Endodermal cell (in vitro differentiated cells): ENCODE measurements around the gene LRRC7. TPM values are rescaled to one million over a fixed set of nuclear protein-coding genes. Genes with fewer than 3 reads are reported as not detected.

ENCODE experiments used
- DNase-seq: peaks from one replicate; pipeline ENCODE4 v3.0.0-alpha.2; 2017
- H3K27ac ChIP-seq: 2 replicates; pipeline ENCODE4 v1.5.1; 2013; ENCODE audit warnings: mild to moderate bottlenecking, low read depth, low read length, moderate library complexity
- H3K27me3 ChIP-seq: 2 replicates; pipeline ENCODE4 v1.6.1; 2013; ENCODE audit warnings: mild to moderate bottlenecking, low read length, moderate library complexity; ENCODE audit not compliant: insufficient read depth, control insufficient read depth, poor library complexity, severe bottlenecking
- H3K36me3 ChIP-seq: 2 replicates; pipeline ENCODE4 v1.7.0; 2013; ENCODE audit warnings: mild to moderate bottlenecking, low read length, moderate library complexity; ENCODE audit not compliant: control insufficient read depth, insufficient read depth
- H3K4me1 ChIP-seq: one replicate; pipeline ENCODE4 v1.7.0; 2013; ENCODE audit warnings: low read length; ENCODE audit not compliant: control insufficient read depth, insufficient read depth
- H3K4me3 ChIP-seq: 2 replicates; pipeline ENCODE4 v1.5.1; 2013; ENCODE audit warnings: mild to moderate bottlenecking, low read length, moderate library complexity
- H3K9ac ChIP-seq: 2 replicates; pipeline ENCODE4 v1.6.1; 2013; ENCODE audit warnings: mild to moderate bottlenecking, low read length, moderate library complexity; ENCODE audit not compliant: poor library complexity, severe bottlenecking; ENCODE audit errors: extremely low read depth
- H3K9me3 ChIP-seq: 2 replicates; pipeline ENCODE4 v1.6.1; 2013; ENCODE audit warnings: mild to moderate bottlenecking, low read length, moderate library complexity; ENCODE audit not compliant: control insufficient read depth
- H3K27ac Mint-ChIP-seq: 2 replicates; pipeline ENCODE4 v1.8.0; 2020; ENCODE audit warnings: mixed read lengths
- H3K27me3 Mint-ChIP-seq: 2 replicates; pipeline ENCODE4 v1.8.0; 2021; ENCODE audit warnings: mild to moderate bottlenecking, mixed read lengths; ENCODE audit not compliant: insufficient read depth
- H3K36me3 Mint-ChIP-seq: 2 replicates; pipeline ENCODE4 v1.8.0; 2020; ENCODE audit warnings: low read depth, mixed read lengths
- H3K4me1 Mint-ChIP-seq: 2 replicates; pipeline ENCODE4 v1.8.0; 2020; ENCODE audit warnings: mixed read lengths
- H3K4me3 Mint-ChIP-seq: 2 replicates; pipeline ENCODE4 v1.8.0; 2020; ENCODE audit warnings: mild to moderate bottlenecking, moderate library complexity, mixed read lengths
- H3K9me3 Mint-ChIP-seq: 2 replicates; pipeline ENCODE4 v1.8.0; 2020; ENCODE audit warnings: mild to moderate bottlenecking, mixed read lengths
- CTCF ChIP-seq: fragments of 200-600 bp; sonication (generic); conservative IDR thresholded peaks from 2 replicates; pipeline ENCODE4 v1.5.0; 2021; ENCODE audit warnings: antibody characterized with exemption, mild to moderate bottlenecking
- WGBS, 2 experiments: methylation state at CpG; one replicate each; pipeline versions ENCODE4 v1.1.5 to v1.1.7; 2013; ENCODE audit warnings: missing lambda C conversion rate in 2 of 2, mixed read lengths in 1 of 2; ENCODE audit not compliant: insufficient coverage in 1 of 2, insufficient read length in 1 of 2; 5-methylcytosine and 5-hydroxymethylcytosine counted together
- total RNA-seq, 2 donors: library from RNA; stranded (reverse); fragmentation: NEBNext Ultra II Directional in 1 of 2; extraction: Animal tissue kit (Norgen Biotek cat#: 25700) in 1 of 2; gene quantifications; 2 replicates in 1 of 2; 3 replicates in 1 of 2; pipeline ENCODE4 v1.2.1, GENCODE V29; 2021

The LRRC7 gene
- total RNA-seq, 2 donors from 2014 or later, result 1.4 to 2.2 TPM

- H3K4me3 Mint-ChIP-seq, result no peak overlapping the region
- peaks cover 24% of the 10 kb centered on the region for H3K9me3 Mint-ChIP-seq
- H3K4me1 Mint-ChIP-seq, result no peaks in the 10 kb centered on the region
- H3K27ac Mint-ChIP-seq, result no peak overlapping the region
- Histone ChIP-seq H3K27me3 (no peaks in the 10 kb centered on the region), H3K4me1 (no peaks in the 10 kb centered on the region), H3K36me3 (no peaks in the 10 kb centered on the region), H3K4me3 (no peak overlapping the region), H3K27ac (no peak overlapping the region), H3K9me3 (no peaks in the 10 kb centered on the region), H3K9ac (no peak overlapping the region)
- H3K27me3 Mint-ChIP-seq, result no peaks in the 10 kb centered on the region
- H3K36me3 Mint-ChIP-seq, result no peaks in the 10 kb centered on the region
- 91 to 100% methylated on average over 1 of the region's 1 CpG for WGBS, 2 experiments
- no peak for DNase-seq
- no peak for TF ChIP-seq CTCF
Measured at GRCh38 chr1:69911301-69911801, 343.6 kb downstream of the LRRC7 start.

- Histone ChIP-seq H3K9ac (no peak overlapping the region), H3K27ac (no peak overlapping the region), H3K36me3 (no peaks in the 10 kb centered on the region), H3K4me3 (no peak overlapping the region), H3K4me1 (no peaks in the 10 kb centered on the region), H3K27me3 (no peaks in the 10 kb centered on the region), H3K9me3 (no peaks in the 10 kb centered on the region)
- Mint-ChIP-seq H3K27me3 (no peaks in the 10 kb centered on the region), H3K9me3 (peaks cover 24% of the 10 kb centered on the region), H3K4me3 (no peak overlapping the region), H3K4me1 (no peaks in the 10 kb centered on the region), H3K27ac (no peak overlapping the region), H3K36me3 (no peaks in the 10 kb centered on the region)
- DNase-seq, result no peak
- TF ChIP-seq CTCF, result no peak
- 93% methylated on average over 1 of the region's 1 CpG; no CpG with 5 or more reads in 1 of the 2 experiments for WGBS, 2 experiments
Measured at GRCh38 chr1:69913977-69914376, 346.3 kb downstream of the LRRC7 start.

GRCh38 chr1:69914976-69915765 lies 347.4 kb downstream of the LRRC7 start:
- Mint-ChIP-seq H3K4me1 (no peaks in the 10 kb centered on the region), H3K9me3 (peaks cover 16% of the 10 kb centered on the region), H3K27ac (no peak overlapping the region), H3K27me3 (no peaks in the 10 kb centered on the region), H3K4me3 (no peak overlapping the region), H3K36me3 (no peaks in the 10 kb centered on the region)
- Histone ChIP-seq H3K9me3 (no peaks in the 10 kb centered on the region), H3K27ac (no peak overlapping the region), H3K36me3 (no peaks in the 10 kb centered on the region), H3K4me3 (no peak overlapping the region), H3K27me3 (no peaks in the 10 kb centered on the region), H3K9ac (no peak overlapping the region), H3K4me1 (no peaks in the 10 kb centered on the region)
- no peak for DNase-seq
- WGBS, 2 experiments, result 79 to 84% methylated on average over 3 to 5 of the region's 5 CpGs
- TF ChIP-seq CTCF, result no peak
